ENCODE data around the gene EAF1.
"Not testable (repeated sequence)": the region's sequence is repeated elsewhere in the genome, so short reads cannot be mapped to it uniquely, and the experiment has no call there.

The EAF1 gene

GRCh38 chr3:15484551-15484950 lies 57.2 kb downstream of the EAF1 start:
- DNase-seq (ENCODE audit: low read depth) = not testable (repeated sequence)

GRCh38 chr3:15486020-15486419 lies 58.6 kb downstream of the EAF1 start:
- no peak for DNase-seq (ENCODE audit: low read depth)

- DNase-seq (ENCODE audit: low read depth) = no peak
These were observed 59.6 kb downstream of the EAF1 start for GRCh38 chr3:15486979-15487378.

GRCh38 chr3:15488002-15488401 lies 60.6 kb downstream of the EAF1 start:
- DNase-seq (ENCODE audit: low read depth) = no peak

GRCh38 chr3:15490158-15490557 lies 62.8 kb downstream of the EAF1 start:
- no peak for DNase-seq (ENCODE audit: low read depth)

- no peak for DNase-seq (ENCODE audit: low read depth)
These were observed 63.7 kb downstream of the EAF1 start for GRCh38 chr3:15491143-15491542.
